ENCODE results near the gene IGLL1.
"Not testable (repeated sequence)": the region's sequence is repeated elsewhere in the genome, so short reads cannot be mapped to it uniquely, and the experiment has no call there.

The IGLL1 gene

DNA sequence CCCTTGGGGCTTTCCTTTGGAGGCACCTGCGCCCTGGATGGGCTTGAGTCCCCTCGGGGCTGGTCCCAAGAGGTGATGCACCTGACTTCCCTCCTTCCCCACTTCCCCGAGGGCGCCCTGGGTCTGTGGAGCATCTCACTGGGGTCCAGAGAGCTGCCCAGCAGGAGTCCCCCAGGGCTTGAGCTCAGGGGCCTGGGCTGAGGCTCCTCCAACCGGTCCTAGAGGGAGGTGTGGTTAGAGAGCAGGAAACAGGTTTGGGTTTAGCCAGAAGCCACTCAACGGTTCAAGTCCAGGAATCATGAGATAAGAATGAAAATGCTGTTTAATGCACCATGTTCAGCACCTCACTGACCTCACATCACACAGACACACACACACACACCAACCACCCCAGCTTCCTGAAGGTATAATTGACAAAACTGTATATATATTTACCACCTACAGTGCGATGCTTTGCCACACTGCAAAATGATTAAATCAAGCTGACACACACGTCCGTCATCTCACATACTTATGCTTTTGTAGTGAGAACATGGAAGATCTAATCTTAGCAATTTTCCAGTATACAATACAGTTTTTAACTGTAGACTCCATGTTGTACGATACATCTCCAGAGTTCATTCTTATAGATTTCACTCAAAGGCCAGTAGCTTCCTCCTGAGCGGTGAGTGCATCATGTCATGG is 628 bp upstream of the IGLL1 start:
- TF ChIP-seq, protein P1, sequence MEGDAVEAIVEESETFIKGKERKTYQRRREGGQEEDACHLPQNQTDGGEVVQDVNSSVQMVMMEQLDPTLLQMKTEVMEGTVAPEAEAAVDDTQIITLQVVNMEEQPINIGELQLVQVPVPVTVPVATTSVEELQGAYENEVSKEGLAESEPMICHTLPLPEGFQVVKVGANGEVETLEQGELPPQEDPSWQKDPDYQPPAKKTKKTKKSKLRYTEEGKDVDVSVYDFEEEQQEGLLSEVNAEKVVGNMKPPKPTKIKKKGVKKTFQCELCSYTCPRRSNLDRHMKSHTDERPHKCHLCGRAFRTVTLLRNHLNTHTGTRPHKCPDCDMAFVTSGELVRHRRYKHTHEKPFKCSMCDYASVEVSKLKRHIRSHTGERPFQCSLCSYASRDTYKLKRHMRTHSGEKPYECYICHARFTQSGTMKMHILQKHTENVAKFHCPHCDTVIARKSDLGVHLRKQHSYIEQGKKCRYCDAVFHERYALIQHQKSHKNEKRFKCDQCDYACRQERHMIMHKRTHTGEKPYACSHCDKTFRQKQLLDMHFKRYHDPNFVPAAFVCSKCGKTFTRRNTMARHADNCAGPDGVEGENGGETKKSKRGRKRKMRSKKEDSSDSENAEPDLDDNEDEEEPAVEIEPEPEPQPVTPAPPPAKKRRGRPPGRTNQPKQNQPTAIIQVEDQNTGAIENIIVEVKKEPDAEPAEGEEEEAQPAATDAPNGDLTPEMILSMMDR (IDR thresholded peaks at IDR 0.05; ENCODE audit: insufficient read depth, low read depth, low read length, missing control alignments): no peak
- no peak overlapping the region for H3K4me3 ChIP-seq (ENCODE audit: low read length)
- DNase-seq (ENCODE audit: low read depth): no peak

DNA sequence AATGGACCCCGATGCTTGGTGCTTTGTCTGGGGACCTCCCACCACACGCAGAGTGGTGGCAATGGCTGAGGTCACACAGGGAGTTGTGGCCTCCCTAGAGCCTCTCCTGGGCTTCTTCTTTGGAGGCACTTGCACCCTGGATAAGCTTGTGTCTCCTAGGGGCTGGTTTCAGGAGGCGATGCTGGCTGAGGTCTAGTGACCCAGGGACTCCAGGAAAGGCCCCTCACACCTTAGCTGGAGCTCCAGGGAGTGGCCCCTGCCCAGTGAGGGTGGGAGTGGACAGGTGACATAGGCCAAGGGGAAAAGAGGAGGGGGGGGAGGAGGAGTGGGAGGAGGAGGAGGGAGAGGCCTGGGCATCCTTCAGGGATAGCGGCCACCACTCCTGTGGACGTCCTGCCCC is 810 bp downstream of the IGLL1 start:
- H3K4me3 ChIP-seq (ENCODE audit: low read length): no peak overlapping the region
- DNase-seq (ENCODE audit: low read depth): no peak
- TF ChIP-seq, protein P1 (IDR thresholded peaks at IDR 0.05; ENCODE audit: insufficient read depth, low read depth, low read length, missing control alignments): no peak

DNA sequence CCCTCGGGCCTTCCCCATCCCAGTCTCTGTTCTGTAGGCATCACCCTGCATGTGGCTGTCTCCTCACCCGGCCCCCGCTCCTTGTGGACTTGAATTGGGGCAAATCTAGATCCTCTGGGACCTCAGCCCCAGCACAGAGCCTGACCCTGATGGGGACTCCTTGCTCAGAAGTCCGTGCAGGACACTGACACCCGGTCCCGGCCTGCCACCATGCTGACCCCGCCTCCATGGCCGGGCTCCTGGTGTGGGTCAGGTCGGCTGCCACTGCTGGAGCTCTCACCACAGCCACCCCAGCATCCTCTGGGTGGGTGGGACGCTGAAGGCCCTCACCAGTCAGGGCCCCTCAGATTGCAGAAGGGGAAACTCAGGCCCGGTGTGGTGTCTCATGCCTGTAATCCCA is 1.8 kb downstream of the IGLL1 start:
- TF ChIP-seq, protein P1 (IDR thresholded peaks at IDR 0.05; ENCODE audit: insufficient read depth, low read depth, low read length, missing control alignments): no peak
- no peak overlapping the region for H3K4me3 ChIP-seq (ENCODE audit: low read length)
- no peak for DNase-seq (ENCODE audit: low read depth)

DNA sequence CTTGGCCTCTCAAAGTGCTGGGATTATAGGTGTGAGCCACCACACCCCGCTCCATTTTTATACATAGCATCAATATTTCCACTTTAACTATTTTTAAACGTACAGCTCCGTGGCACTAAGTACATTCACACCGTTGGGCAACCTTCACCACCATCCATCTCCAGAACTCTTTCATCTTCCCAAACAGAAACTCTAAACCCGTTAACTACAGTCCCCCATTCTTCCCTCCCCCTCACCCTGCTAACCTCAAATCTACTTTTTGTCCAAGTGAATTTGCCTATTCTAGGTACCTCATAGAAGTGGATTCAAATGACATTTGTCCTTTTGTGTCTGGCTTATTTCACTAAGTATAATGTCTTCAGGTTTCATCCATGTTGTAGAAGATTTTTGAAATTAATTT is 3.4 kb downstream of the IGLL1 start:
- no peak for DNase-seq (ENCODE audit: low read depth)
- TF ChIP-seq, protein P1 (IDR thresholded peaks at IDR 0.05; ENCODE audit: insufficient read depth, low read depth, low read length, missing control alignments): no peak
- no peak overlapping the region for H3K4me3 ChIP-seq (ENCODE audit: low read length)

DNA sequence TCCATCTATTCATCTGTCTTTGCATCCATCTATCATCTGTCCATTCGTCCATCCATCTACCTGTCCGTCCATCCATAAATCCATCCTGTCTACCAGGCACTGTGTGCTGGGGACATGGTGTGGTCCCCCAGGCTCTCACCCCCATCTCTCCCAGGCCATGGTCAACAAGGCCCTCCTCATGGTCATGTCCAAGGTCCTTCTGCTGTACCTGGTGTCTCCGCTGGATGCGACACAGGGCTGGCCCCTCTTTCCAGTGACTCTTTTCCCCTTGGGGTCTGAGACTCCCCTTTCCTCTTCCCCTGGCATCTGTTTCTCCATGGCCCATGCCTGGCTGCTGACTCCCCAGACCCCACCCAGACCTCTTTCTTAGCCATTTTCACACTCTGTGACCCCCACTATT is 4.5 kb downstream of the IGLL1 start:
- TF ChIP-seq, protein P1 (IDR thresholded peaks at IDR 0.05; ENCODE audit: insufficient read depth, low read depth, low read length, missing control alignments): no peak
- DNase-seq (ENCODE audit: low read depth): no peak

DNA sequence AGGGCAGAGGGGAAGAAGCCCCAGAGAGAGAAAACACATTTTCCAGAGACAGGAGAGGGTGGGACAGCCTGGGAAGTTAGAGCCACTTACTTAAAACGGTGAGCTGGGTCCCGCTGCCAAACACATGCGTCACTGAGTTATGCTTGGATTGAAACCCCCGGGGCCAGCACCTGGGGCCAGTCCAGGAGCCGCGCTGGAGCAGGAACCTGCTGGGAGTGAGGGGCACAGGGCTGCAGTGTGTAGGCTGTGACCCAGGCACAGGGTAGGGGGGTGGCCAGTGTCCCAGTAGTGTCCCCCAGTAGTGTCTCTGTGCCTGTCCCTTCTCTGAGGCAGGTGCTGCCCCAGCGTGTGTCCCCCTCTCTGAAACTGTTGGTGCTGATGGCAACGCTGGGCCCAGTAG is 5.2 kb downstream of the IGLL1 start:
- H3K4me3 ChIP-seq (ENCODE audit: low read length): no peak overlapping the region
- no peak for DNase-seq (ENCODE audit: low read depth)
- TF ChIP-seq, protein P1 (IDR thresholded peaks at IDR 0.05; ENCODE audit: insufficient read depth, low read depth, low read length, missing control alignments): no peak

More for the DNA sequence above, 4.5 kb downstream of the IGLL1 start:
- no peak overlapping the region for H3K4me3 ChIP-seq (ENCODE audit: low read length)

DNA sequence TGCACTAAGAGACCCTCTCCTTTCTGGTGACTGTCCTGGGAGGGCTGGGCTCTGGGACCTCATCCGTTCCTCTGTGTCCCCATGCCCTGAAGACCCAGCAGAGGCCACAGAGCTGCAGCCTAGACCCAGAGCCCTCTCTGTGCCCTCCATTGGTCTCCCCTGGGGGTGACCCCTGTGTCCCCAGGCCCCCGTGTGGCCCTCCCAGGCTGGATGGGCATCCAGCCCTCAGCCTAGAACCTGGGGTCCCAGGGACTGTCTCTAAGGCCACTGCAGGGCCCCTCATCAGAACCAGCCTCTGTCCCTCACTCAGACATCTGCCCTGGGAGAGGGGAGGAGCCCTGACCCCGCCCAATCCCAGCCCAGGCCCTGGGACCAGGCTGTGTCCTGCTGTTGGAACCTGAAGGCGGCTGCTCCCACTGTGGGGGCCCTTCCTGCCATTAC is 5.7 kb downstream of the IGLL1 start:
- no peak overlapping the region for H3K4me3 ChIP-seq (ENCODE audit: low read length)
- no peak for DNase-seq (ENCODE audit: low read depth)
- TF ChIP-seq, protein P1 (IDR thresholded peaks at IDR 0.05; ENCODE audit: insufficient read depth, low read depth, low read length, missing control alignments): no peak

DNA sequence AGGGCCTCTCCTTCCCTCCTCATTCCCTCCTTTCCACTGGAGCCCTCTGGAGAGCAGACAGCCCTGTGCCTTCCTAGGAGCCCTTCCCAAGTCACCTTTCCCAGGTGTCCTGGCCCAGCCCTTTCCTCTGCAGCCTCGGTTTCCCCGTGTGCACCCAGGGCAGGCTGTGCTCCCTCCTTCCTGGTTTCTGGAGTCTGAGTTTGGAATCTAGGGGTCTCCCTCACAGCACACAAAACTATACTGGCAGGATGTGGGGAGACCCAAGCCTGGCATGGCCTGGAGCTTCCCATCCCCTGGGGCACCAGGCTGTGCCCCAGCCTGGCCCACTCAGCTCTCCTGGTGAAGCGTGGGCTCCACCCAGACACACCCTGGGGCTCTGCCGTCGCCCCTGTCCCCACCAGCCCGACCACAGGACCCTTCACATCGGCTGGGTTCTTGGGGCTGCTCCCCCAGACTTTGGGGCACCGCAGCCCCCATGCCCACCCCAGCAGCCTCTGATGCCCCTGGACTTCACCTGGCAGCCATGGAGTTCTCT is 6.3 kb downstream of the IGLL1 start:
- H3K4me3 ChIP-seq (ENCODE audit: low read length); DNase-seq (ENCODE audit: low read depth): not testable (repeated sequence)

DNA sequence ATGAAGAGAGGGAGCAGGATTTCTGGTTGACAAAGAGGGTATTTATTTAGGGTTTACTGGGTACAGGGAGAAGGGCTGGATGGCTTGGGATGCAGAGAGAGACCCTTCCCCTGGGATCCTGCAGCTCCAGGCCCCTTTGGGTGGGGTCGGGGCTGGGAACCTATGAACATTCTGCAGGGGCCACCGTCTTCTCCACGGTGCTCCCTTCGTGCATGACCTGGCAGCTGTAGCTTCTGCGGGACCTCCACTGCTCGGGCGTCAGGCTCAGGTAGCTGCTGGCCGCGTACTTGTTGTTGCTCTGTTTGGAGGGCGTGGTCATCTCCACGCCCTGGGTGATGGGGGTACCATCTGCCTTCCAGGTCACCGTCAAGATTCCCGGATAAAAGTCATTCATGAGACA is 7.0 kb downstream of the IGLL1 start:
- not testable (repeated sequence) for DNase-seq (ENCODE audit: low read depth); H3K4me3 ChIP-seq (ENCODE audit: low read length)
